GM12878 (cell line): ENCODE results near the gene IL34. TPM values are rescaled to one million over a fixed set of nuclear protein-coding genes. Genes with fewer than 3 reads are reported as not detected.

Source experiments
- ATAC-seq: fragments of 200-7000 bp; cut with Tn5 transposase; 3 replicates; pipeline ENCODE4 v1.9.1; 2020; ENCODE audit warnings: mild to moderate bottlenecking, moderate library complexity
- BruUV-seq: library from RNA; stranded (reverse); fragments of 400-500 nt; replicated peaks from 2 replicates; lab custom pipeline; 2021; lab: Mats Ljungman, UMichigan
- CTCF ChIA-PET: fragments of 300-600 bp; sonication (Branson Sonifier 250); formaldehyde crosslinking; extraction: SDS; loops from one replicate; lab custom pipeline; 2021; ENCODE audit warnings: inconsistent platforms; lab: Yijun Ruan, JAX
- POLR2A ChIA-PET: fragments of 350-600 bp; formaldehyde crosslinking; extraction: SDS; loops from one replicate; lab custom pipeline; 2021; ENCODE audit warnings: inconsistent platforms; lab: Charles Lee
- RAD21 ChIA-PET: fragments of 300-600 bp; sonication (Branson Sonifier 250); formaldehyde crosslinking; loops from one replicate; lab custom pipeline; 2023; ENCODE audit warnings: antibody characterized with exemption; ENCODE audit not compliant: unreplicated experiment; lab: Charles Lee
- SMC1A ChIA-PET: fragments of 300-600 bp; sonication (Branson Sonifier 250); formaldehyde crosslinking; loops from one replicate; lab custom pipeline; 2023; ENCODE audit not compliant: unreplicated experiment, uncharacterized antibody; lab: Charles Lee
- DNase-seq: peaks from one replicate; pipeline ENCODE4 v3.0.0-alpha.2; 2011; ENCODE audit warnings: low read depth, low spot score
- FAIRE-seq: peaks from 3 replicates; lab custom pipeline; 2011; peaks lifted over from hg19 to GRCh38; lab: Jason Lieb, UNC
- H2AFZ ChIP-seq: 2 replicates; pipeline ENCODE4 v1.6.0; 2011; ENCODE audit warnings: low read depth, low read length, control low read depth; ENCODE audit not compliant: control insufficient read depth
- H3K27ac ChIP-seq: 2 replicates; pipeline ENCODE4 v1.5.1; 2011; ENCODE audit warnings: control low read depth; ENCODE audit not compliant: control insufficient read depth, insufficient read depth
- H3K27me3 ChIP-seq, 2 experiments: replicated peaks in 1 of 2; 2 replicates each; pipeline versions ENCODE4 v1.6.0 to v1.6.1; 2011; ENCODE audit warnings: low read length in 1 of 2; ENCODE audit not compliant: control insufficient read depth in 2 of 2, insufficient read depth in 2 of 2
- H3K36me3 ChIP-seq, 2 experiments: 2 replicates each; pipeline ENCODE4 v1.5.1; 2011; ENCODE audit warnings: low read length in 1 of 2; ENCODE audit not compliant: control insufficient read depth in 2 of 2, insufficient read depth in 2 of 2
- H3K4me1 ChIP-seq: 2 replicates; pipeline ENCODE4 v1.6.1; 2011; ENCODE audit warnings: mild to moderate bottlenecking, low read length, moderate library complexity, mixed read lengths; ENCODE audit not compliant: control insufficient read depth, insufficient read depth
- H3K4me2 ChIP-seq: 2 replicates; pipeline ENCODE4 v1.6.0; 2011; ENCODE audit warnings: control low read depth; ENCODE audit not compliant: control insufficient read depth, insufficient read depth
- H3K4me3 ChIP-seq: fragments of 200-600 bp; sonication (generic); 2 replicates; pipeline ENCODE4 v1.5.1; 2016
- H3K79me2 ChIP-seq: 2 replicates; pipeline ENCODE4 v1.6.0; 2011; ENCODE audit warnings: low read length; ENCODE audit not compliant: control insufficient read depth, insufficient read depth
- H3K9ac ChIP-seq: 2 replicates; pipeline ENCODE4 v1.8.0; 2011; ENCODE audit warnings: low read length, control low read depth, mixed read lengths; ENCODE audit not compliant: control insufficient read depth, insufficient read depth
- H3K9me3 ChIP-seq: replicated peaks from 3 replicates; pipeline ENCODE4 v1.5.1; 2011; ENCODE audit warnings: mild to moderate bottlenecking, low read length; ENCODE audit not compliant: control insufficient read depth, insufficient read depth
- H4K20me1 ChIP-seq: 2 replicates; pipeline ENCODE4 v1.6.0; 2011; ENCODE audit not compliant: control insufficient read depth, insufficient read depth
- CBX3 ChIP-seq: fragments of 200-600 bp; sonication (generic); IDR thresholded peaks from 2 replicates; pipeline ENCODE4 v1.6.1; 2016; ENCODE audit warnings: low read depth, borderline replicate concordance
- CREM ChIP-seq: IDR thresholded peaks from 2 replicates; pipeline ENCODE4 v1.6.1; 2014; ENCODE audit warnings: antibody characterized with exemption, low read depth
- ESRRA ChIP-seq: IDR thresholded peaks from 2 replicates; pipeline ENCODE4 v1.6.1; 2012; ENCODE audit warnings: mild to moderate bottlenecking, low read length, improper control_type of control experiment
- FOS ChIP-seq: IDR thresholded peaks from 3 replicates; pipeline ENCODE4 v1.6.1; 2011; ENCODE audit warnings: borderline replicate concordance; ENCODE audit not compliant: insufficient read length; ENCODE audit errors: extremely low read depth
- NFYB ChIP-seq: IDR thresholded peaks from 2 replicates; pipeline ENCODE4 v1.6.1; 2011; ENCODE audit warnings: low read depth, mild to moderate bottlenecking, low read length, improper control_type of control experiment, moderate library complexity; ENCODE audit not compliant: insufficient read depth
- NR2C1 ChIP-seq: fragments of 450-650 bp; IDR thresholded peaks from 2 replicates; pipeline ENCODE4 v1.6.1; 2017; ENCODE audit warnings: antibody characterized with exemption, mild to moderate bottlenecking, moderate library complexity
- POLR2AphosphoS2 ChIP-seq: IDR thresholded peaks from 2 replicates; pipeline ENCODE4 v1.6.1; 2011; ENCODE audit warnings: low read depth, mild to moderate bottlenecking, low read length, improper control_type of control experiment, moderate library complexity
- ZBTB11 ChIP-seq: fragments of 450-650 bp; formaldehyde crosslinking; IDR thresholded peaks from 2 replicates; pipeline ENCODE4 v1.5.0; 2022; ENCODE audit warnings: mild to moderate bottlenecking, missing genetic modification characterization
- ZNF274 ChIP-seq: IDR thresholded peaks from one replicate; pipeline ENCODE4 v1.8.0; 2011; ENCODE audit not compliant: insufficient read length, insufficient read depth
- WGBS: methylation state at CpG from one replicate; pipeline ENCODE4 v1.1.6; 2016; ENCODE audit warnings: low lambda C conversion rate; ENCODE audit not compliant: insufficient replicate concordance, insufficient coverage; ENCODE audit errors: missing lambda C conversion rate; 5-methylcytosine and 5-hydroxymethylcytosine counted together
- in situ Hi-C: fragments of 300-500 bp; cut with MboI; formaldehyde crosslinking; loops from 9 replicates; pipeline ENCODE4 v1.14.3; 2018; ENCODE audit warnings: mixed read lengths
- intact Hi-C: fragments of 100-400 bp; cut with micrococcal nuclease; formaldehyde crosslinking; loops from one replicate; pipeline ENCODE4 v1.14.2; 2022; ENCODE audit not compliant: unreplicated experiment
- polyA plus RNA-seq, 11 experiments: library from polyadenylated mRNA; depleted of rRNA in 4 of 11; unstranded in 6 of 11; stranded (reverse) in 5 of 11; fragments of >200 nt; fragmentation: Nextera tagmentation in 4 of 11; fragmentation: Illumina TruSeq in 1 of 11; extraction: Ambion mirVana in 4 of 11; extraction: Trizol in 1 of 11; gene quantifications; 1 replicate in 1 of 11; 2 replicates in 10 of 11; pipeline versions ENCODE4 v1.2.1 to v1.2.3, GENCODE V29; 2011 to 2016; ENCODE audit warnings: inconsistent platforms in 2 of 11, missing spikeins in 2 of 11, low read depth in 1 of 11
- total RNA-seq, 4 experiments: library from RNA; depleted of rRNA in 3 of 4; stranded (reverse); fragments of >200 nt in 3 of 4; fragmentation: Illumina TruSeq in 1 of 4; extraction: Trizol in 1 of 4; gene quantifications; 2 replicates each; pipeline versions ENCODE4 v1.2.1 to v1.2.3, GENCODE V29; 2013 to 2021

IL34 gene
- total and polyA plus RNA-seq, 10 of the 15 experiments (the other 5 are each of a cell fraction or from before 2014, with no cell fraction given), result 0.27 to 0.40 TPM; not detected in 8

GRCh38 chr16:70659546-70659945 is 13.2 kb downstream of the IL34 start:
- FAIRE-seq, result no peak
- Histone ChIP-seq H3K27ac (no peak overlapping the region), H3K4me3 (no peak overlapping the region), H2AFZ (no peak overlapping the region), H3K27me3 (no peaks in the 10 kb centered on the region), H3K79me2 (no peaks in the 10 kb centered on the region), H3K4me1 (no peaks in the 10 kb centered on the region), H4K20me1 (no peaks in the 10 kb centered on the region), H3K36me3 (no peaks in the 10 kb centered on the region), H3K4me2 (no peak overlapping the region), H3K9ac (no peak overlapping the region), H3K9me3 (no peaks in the 10 kb centered on the region)
- no TSS peak for BruUV-seq
- TF ChIP-seq ESRRA (no peak), NR2C1 (peak; percentile 45; the same call in 1 of the 2 replicates), CBX3 (no peak), ZNF274 (no peak)
- ChIA-PET RAD21 (no interaction called here), CTCF (interaction anchor here (0.6 to 0.7 kb wide), 3 partner anchors 95 to 290 kb away, joined by 3 to 4 read pairs (median 3); no protein-coding TSS in a partner anchor), POLR2A (interaction anchor here (0.7 kb wide), 1 partner anchor 46 kb away, joined by 3 read pairs; no protein-coding TSS in a partner anchor), SMC1A (no interaction called here)
- no peak for ATAC-seq
- in situ Hi-C loops, result no loop called here
- 42% methylated on average over 12 of the region's 12 CpGs for WGBS
- intact Hi-C loops, result loop anchor here (10.0 kb wide), 1 partner anchor 495 kb away; no protein-coding TSS in a partner anchor
- DNase-seq, result no peak

GRCh38 chr16:70659953-70660671 is 13.8 kb downstream of the IL34 start:
- Histone ChIP-seq H3K4me1 (no peaks in the 10 kb centered on the region), H3K9me3 (no peaks in the 10 kb centered on the region), H3K9ac (no peak overlapping the region), H3K4me2 (no peak overlapping the region), H3K36me3 (no peaks in the 10 kb centered on the region), H3K4me3 (no peak overlapping the region), H3K79me2 (no peaks in the 10 kb centered on the region), H4K20me1 (no peaks in the 10 kb centered on the region), H3K27me3 (no peaks in the 10 kb centered on the region), H2AFZ (no peak overlapping the region), H3K27ac (no peak overlapping the region)
- ATAC-seq (no peak), FAIRE-seq (no peak), DNase-seq (no peak)
- intact Hi-C loops, result loop anchor here (10.0 kb wide), 1 partner anchor 495 kb away; no protein-coding TSS in a partner anchor
- no TSS peak for BruUV-seq
- ChIA-PET SMC1A (no interaction called here), POLR2A (interaction anchor here (0.7 kb wide), 1 partner anchor 46 kb away, joined by 3 read pairs; no protein-coding TSS in a partner anchor), CTCF (interaction anchor here (0.6 to 0.7 kb wide), 3 partner anchors 95 to 290 kb away, joined by 3 to 4 read pairs (median 3); no protein-coding TSS in a partner anchor), RAD21 (no interaction called here)
- WGBS, result 35% methylated on average over 16 of the region's 16 CpGs
- in situ Hi-C loops, result no loop called here
- TF ChIP-seq POLR2AphosphoS2, result no peak
- no peak for TF ChIP-seq NFYB
- TF ChIP-seq FOS, result no peak
- no peak for TF ChIP-seq CREM
- TF ChIP-seq ZBTB11 (CRISPR knock-in tag), result no peak
